RCC 7860 (cell line): ENCODE measurements around the gene GPM6B.

Source experiments
- DNase-seq: peaks from one replicate; pipeline ENCODE4 v3.0.0-alpha.2; 2015; ENCODE audit warnings: low spot score
- FAIRE-seq: peaks from 2 replicates; lab custom pipeline; 2012; peaks lifted over from hg19 to GRCh38; lab: Jason Lieb, UNC

The GPM6B gene

GRCh38 chrX:13825178-13825762 lies 8.4 kb upstream of the GPM6B start:
- DNase-seq = no peak
- no peak for FAIRE-seq

GRCh38 chrX:13824746-13825145 lies 7.9 kb upstream of the GPM6B start:
- FAIRE-seq = no peak
- no peak for DNase-seq

- FAIRE-seq (no peak), DNase-seq (no peak)
Measured at GRCh38 chrX:13821738-13822137, 4.8 kb upstream of the GPM6B start.

- DNase-seq (no peak), FAIRE-seq (no peak)
Measured at GRCh38 chrX:13816176-13816575, 717 bp downstream of the GPM6B start.

- no peak for DNase-seq
- no peak for FAIRE-seq
Measured at GRCh38 chrX:13815664-13816063, 1.2 kb downstream of the GPM6B start.

- no peak for DNase-seq
- no peak for FAIRE-seq
Measured at GRCh38 chrX:13808865-13809264, 8.0 kb downstream of the GPM6B start.

GRCh38 chrX:13808293-13808692 lies 8.6 kb downstream of the GPM6B start:
- FAIRE-seq (no peak), DNase-seq (no peak)

GRCh38 chrX:13805241-13805640 lies 11.7 kb downstream of the GPM6B start:
- FAIRE-seq (no peak), DNase-seq (no peak)

- DNase-seq (no peak), FAIRE-seq (no peak)
Measured at GRCh38 chrX:13803116-13803515, 13.8 kb downstream of the GPM6B start.

GRCh38 chrX:13798184-13798583 lies 18.7 kb downstream of the GPM6B start:
- no peak for DNase-seq
- no peak for FAIRE-seq

GRCh38 chrX:13797512-13797911 lies 19.4 kb downstream of the GPM6B start:
- DNase-seq (no peak), FAIRE-seq (no peak)

- no peak for FAIRE-seq
- DNase-seq = no peak
Measured at GRCh38 chrX:13794417-13794816, 22.5 kb downstream of the GPM6B start.

- DNase-seq (no peak), FAIRE-seq (no peak)
Measured at GRCh38 chrX:13793897-13794296, 23.0 kb downstream of the GPM6B start.

- FAIRE-seq (no peak), DNase-seq (no peak)
Measured at GRCh38 chrX:13791559-13791958, 25.3 kb downstream of the GPM6B start.

- no peak for DNase-seq
- FAIRE-seq = no peak
Measured at GRCh38 chrX:13791145-13791544, 25.7 kb downstream of the GPM6B start.

GRCh38 chrX:13790206-13791131 lies 26.4 kb downstream of the GPM6B start:
- DNase-seq (no peak), FAIRE-seq (no peak)

GRCh38 chrX:13786048-13786447 lies 30.8 kb downstream of the GPM6B start:
- DNase-seq = no peak
- no peak for FAIRE-seq

- DNase-seq = no peak
- FAIRE-seq = no peak
Measured at GRCh38 chrX:13780868-13781427, 35.9 kb downstream of the GPM6B start.

GRCh38 chrX:13778916-13779315 lies 38.0 kb downstream of the GPM6B start:
- no peak for DNase-seq
- FAIRE-seq = peak; percentile 10

- DNase-seq = no peak
- FAIRE-seq = no peak
Measured at GRCh38 chrX:13776387-13776786, 40.5 kb downstream of the GPM6B start.

- FAIRE-seq (no peak), DNase-seq (no peak)
Measured at GRCh38 chrX:13775837-13776236, 41.1 kb downstream of the GPM6B start.

- FAIRE-seq = no peak
- no peak for DNase-seq
Measured at GRCh38 chrX:13774696-13775095, 42.2 kb downstream of the GPM6B start.
